GM19328 (cell line): ENCODE data around the gene MISP.

Source experiments
- ATAC-seq: cut with Tn5 transposase; IDR thresholded peaks from one replicate; pipeline ENCODE4 v1.9.1; 2021; ENCODE audit warnings: mild to moderate bottlenecking, moderate library complexity; ENCODE audit not compliant: unreplicated experiment

Gene MISP

DNA sequence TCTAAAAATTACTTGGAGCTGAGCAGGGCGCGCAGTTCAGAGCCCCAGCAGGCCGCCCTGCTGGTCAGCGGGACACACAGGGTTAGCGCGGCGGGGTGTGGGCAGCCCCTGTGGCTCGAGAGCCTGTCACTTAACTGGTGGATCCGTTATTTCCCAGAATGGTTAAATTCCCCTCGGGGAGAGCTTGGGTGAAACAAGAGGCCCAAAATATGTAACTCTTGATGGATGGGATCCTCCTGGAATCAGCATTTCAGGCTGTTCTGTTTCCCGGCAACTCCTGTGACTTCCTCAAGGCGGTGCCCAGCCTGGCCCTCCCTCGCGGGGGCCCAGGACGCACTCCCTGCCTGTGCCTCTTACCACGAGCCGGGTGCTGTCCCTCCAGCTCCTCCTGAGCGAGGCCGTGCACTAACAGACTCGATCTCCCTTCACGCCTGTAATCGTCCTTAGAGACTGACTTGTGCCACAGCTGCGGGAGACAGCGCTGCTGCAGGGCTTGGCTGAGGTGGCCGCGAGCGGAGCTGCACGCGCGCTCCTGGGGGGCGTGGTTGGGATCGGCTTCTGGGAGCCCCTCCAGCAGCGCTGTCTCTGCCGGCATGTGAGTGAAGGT is 56.0 kb downstream of the MISP start:
- ATAC-seq: no peak

DNA sequence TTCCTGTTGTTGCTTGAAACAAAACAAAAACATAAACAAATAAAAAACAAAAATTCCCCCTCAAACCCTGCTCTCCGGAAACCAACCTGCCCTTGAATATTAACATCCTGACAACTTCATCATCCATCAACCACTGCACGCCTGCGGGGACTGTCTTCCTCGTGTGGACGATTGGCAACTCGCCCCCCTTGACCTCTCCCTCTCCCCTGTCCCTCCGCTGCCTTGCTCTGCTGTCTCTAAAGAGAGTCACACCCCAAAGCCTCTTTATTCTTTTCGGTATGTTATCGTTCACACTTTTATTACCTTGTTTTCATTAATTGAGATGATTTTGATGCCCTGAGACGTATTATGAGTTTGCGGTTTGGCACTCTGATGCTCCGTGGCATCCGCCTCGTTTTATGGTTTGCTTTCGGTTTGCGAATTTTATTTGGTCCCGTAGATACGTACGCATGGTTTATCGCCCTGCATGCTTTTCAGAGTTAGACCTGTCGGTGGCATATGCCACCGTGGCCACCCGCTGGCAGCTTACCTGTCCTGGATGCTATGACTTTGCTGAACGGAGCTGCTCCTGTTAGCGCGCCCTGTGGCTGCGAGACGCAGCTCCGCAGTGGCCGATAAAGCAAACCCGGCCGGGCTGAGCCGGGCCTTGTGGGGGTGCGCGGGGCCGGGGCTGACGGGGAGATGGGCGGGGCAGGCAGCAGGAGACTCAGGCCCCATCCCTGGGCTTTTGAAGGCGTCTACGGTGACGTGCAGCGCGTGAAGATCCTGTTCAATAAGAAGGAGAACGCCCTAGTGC is 56.9 kb downstream of the MISP start:
- ATAC-seq: no peak

DNA sequence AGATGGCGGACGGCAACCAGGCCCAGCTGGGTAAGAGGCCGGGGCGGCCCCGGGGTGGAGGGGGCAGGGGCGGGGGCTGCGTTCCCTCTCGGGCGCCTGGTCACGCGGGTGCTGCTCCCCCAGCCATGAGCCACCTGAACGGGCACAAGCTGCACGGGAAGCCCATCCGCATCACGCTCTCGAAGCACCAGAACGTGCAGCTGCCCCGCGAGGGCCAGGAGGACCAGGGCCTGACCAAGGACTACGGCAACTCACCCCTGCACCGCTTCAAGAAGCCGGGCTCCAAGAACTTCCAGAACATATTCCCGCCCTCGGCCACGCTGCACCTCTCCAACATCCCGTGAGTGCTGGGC is 57.5 kb downstream of the MISP start:
- ATAC-seq: no peak

DNA sequence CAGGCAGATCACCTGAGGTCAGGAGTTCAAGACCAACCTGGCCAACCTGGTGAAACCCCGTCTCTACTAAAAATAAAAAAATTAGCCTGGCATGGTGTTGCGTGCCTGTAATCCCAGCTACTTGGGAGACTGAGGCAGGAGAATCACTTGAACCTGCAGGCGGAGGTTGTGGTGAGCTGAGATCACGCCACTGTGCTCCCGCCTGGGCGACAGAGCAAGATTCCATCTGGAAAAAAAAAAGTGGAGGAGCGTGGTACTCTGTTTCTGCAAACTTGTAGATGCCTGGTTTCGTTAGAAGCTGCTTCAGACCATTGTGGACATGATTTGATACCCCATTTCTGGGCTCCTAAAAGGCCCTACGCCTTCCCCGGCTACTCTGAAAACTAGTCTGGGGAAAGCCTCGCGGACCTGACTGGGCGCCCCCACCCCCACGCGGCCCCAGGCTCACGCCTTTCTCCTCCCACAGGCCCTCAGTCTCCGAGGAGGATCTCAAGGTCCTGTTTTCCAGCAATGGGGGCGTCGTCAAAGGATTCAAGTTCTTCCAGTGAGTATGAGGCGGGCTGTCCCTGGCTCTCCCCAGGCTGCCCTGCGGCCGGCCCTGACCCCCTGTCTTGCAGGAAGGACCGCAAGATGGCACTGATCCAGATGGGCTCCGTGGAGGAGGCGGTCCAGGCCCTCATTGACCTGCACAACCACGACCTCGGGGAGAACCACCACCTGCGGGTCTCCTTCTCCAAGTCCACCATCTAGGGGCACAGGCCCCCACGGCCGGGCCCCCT is 59.4 kb downstream of the MISP start:
- no peak for ATAC-seq

DNA sequence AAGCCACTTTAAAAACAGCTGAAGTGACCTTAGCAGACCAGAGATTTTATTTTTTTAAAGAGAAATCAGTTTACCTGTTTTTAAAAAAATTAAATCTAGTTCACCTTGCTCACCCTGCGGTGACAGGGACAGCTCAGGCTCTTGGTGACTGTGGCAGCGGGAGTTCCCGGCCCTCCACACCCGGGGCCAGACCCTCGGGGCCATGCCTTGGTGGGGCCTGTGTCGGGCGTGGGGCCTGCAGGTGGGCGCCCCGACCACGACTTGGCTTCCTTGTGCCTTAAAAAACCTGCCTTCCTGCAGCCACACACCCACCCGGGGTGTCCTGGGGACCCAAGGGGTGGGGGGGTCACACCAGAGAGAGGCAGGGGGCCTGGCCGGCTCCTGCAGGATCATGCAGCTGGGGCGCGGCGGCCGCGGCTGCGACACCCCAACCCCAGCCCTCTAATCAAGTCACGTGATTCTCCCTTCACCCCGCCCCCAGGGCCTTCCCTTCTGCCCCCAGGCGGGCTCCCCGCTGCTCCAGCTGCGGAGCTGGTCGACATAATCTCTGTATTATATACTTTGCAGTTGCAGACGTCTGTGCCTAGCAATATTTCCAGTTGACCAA is 60.1 kb downstream of the MISP start:
- no peak for ATAC-seq

DNA sequence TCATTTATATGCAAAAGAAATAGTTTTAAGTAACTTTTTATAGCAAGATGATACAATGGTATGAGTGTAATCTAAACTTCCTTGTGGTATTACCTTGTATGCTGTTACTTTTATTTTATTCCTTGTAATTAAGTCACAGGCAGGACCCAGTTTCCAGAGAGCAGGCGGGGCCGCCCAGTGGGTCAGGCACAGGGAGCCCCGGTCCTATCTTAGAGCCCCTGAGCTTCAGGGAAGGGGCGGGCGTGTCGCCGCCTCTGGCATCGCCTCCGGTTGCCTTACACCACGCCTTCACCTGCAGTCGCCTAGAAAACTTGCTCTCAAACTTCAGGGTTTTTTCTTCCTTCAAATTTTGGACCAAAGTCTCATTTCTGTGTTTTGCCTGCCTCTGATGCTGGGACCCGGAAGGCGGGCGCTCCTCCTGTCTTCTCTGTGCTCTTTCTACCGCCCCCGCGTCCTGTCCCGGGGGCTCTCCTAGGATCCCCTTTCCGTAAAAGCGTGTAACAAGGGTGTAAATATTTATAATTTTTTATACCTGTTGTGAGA is 60.7 kb downstream of the MISP start:
- no peak for ATAC-seq

DNA sequence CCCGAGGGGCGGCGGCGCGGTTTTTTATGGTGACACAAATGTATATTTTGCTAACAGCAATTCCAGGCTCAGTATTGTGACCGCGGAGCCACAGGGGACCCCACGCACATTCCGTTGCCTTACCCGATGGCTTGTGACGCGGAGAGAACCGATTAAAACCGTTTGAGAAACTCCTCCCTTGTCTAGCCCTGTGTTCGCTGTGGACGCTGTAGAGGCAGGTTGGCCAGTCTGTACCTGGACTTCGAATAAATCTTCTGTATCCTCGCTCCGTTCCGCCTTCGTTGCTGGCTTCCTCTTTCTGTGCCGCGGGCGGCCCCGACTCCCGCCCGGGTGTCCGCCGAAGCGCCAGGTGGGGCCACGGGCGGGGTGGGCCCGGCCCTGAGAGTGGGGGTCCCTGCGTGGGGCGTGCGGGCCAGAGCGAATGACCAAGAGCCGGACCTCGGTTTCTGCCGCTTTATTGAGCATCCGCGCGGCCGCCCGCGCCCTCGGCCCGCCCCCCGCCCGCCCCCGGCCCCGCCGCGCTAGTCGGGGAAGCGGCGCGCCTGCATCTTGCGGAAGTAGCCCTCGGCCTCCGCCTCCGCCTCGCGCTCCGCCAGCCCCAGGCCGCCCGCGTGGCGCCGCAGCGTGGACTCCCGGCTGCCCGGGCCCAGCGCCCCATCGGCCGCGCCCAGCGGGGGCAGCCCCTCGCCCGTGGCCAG is 61.3 kb downstream of the MISP start:
- ATAC-seq: no peak

DNA sequence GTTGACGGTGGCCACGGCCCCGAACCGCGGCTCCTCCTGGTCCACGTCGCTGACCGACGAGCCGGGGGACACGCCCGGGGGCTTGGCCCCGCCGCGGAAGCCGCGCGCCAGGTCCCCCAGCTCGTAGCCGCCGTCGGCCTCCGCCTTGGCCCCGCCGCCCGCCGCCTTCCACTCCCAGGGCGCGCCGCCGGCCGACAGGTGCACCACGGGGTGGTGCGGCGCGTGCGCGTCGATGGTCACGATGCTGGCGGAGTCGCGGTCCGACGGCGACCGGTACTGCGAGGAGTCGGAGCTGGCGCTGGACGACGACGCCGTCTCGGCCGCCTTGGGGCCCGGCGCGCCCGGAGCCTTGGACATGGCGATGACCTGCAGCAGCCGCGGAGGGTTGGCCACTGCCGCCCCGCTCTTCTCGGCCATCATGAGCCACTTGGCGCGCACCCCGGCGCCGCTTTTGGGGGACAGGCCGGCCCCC is 61.9 kb downstream of the MISP start:
- ATAC-seq: no peak

DNA sequence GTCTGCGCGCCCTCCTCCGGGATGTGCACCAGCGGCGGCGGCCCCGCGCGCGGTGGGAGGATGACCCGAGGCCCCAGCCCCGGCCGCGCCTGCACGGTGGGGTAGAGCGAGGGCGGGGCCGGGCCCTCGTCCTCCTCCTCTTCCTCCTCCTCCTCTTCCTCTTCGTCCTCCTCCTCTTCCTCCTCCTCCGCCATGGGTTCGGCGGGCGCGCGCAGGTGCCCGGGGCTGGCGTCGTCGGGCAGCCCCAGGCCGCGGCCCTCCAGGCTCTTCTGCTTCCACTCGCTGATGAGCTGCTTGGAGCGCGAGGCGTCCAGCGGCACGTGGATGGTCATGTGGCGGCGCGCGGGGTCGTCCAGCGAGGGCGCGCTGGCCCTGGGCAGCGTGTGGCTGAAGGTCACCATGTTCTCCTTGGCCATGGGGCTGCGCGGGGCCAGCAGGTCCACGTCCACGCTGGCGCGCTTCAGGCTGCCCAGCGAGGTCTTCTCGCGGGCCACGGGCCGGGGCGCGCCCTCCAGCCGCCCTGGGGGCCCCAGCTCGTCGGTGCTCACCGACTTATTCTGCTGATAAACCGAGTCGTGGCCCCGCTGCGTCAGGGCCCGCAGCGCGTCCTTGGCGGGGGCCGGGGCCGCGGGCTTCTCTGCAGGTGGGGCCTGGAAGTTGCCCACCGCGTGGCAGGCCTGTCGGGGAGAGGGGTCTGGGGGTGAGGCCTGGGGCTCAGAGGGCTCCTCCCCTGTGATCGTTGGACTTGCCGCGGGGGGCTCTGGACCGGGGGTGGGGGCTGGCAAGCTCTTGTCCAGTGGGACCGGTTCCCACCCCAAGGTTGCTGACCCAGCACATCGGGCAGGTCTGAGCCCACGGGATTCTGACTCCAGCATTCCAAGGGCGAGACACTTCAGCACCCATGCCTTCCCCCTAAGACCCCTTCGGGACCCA is 62.6 kb downstream of the MISP start:
- no peak for ATAC-seq
